Measurements from ENCODE around the gene TTLL6. TPM values are rescaled to one million over a fixed set of nuclear protein-coding genes. Genes with fewer than 3 reads are reported as not detected.

The TTLL6 gene
- total and polyA plus RNA-seq, 2 of the 8 experiments (the other 6 are each of a cell fraction or from before 2014, with no cell fraction given) = 2.6 to 4.3 TPM

DNA sequence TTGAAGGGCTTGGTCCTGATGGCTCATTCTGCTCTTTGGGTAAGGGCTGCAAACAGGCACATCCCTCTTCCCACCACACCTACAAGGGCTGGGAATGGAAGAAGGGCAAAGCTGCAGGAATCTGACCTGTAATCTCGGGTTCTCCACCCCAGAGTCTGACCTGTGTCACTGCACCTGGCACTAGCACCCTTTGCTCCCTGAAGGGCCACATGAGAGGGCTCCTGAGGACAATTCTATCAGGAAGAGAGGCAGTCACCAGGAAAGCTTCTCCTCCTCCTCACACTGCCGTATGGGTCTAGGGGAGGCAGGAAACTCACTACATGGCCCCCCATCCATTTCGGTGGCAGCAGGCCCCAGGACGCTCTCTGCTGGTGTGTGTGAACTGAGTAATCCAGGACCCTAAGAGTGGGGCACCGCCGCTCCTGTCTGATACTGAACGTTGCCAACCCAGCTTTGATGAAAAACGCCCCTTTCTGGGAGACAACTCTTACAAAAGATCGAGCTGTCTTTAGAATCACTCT is 26.4 kb downstream of the TTLL6 start (continued):
- TF ChIP-seq RAD21 (IDR thresholded peaks at IDR 0.05 in 1 of 2, conservative IDR thresholded peaks at IDR 0.05 in 1 of 2; ENCODE audit: low read depth in 2 of 2, low read length in 2 of 2) = no peak
- TF ChIP-seq KDM1A (IDR thresholded peaks at IDR 0.05; ENCODE audit: borderline replicate concordance, low read length) = no peak
- TF ChIP-seq SUZ12 (IDR thresholded peaks at IDR 0.05; ENCODE audit: low read length) = no peak
- no peak for TF ChIP-seq TAF1 (IDR thresholded peaks at IDR 0.05; ENCODE audit: low read depth, low read length)
